CD4-positive, alpha-beta T cell treated with Interleukin-4 for 4 hours (primary cell): Measurements from ENCODE around the gene CROCC.
"Not testable (repeated sequence)": the region's sequence is repeated elsewhere in the genome, so short reads cannot be mapped to it uniquely, and the experiment has no call there.

Experiments used
- DNase-seq: peaks from one replicate; pipeline ENCODE4 v3.0.0-alpha.2; 2020

Gene CROCC

DNA sequence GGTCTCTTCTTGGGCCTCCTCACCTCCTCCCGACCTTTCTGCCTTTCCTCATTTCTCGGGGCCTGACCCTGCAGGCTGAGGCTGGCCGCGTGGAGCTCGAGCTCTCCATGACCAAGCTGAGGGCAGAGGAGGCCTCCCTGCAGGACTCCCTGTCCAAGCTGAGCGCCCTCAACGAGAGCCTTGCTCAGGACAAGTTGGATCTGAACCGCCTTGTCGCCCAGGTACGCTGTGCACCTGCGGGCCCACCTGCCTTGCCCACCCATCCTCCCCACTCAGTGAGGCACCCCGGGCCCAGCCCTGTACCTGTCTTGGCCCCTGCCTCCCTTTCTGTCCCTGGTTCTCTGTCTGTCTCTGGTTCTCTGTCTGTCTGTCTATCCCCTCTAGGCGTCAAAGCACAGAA, 24.5 kb downstream of the CROCC start:
- DNase-seq: not testable (repeated sequence)

- DNase-seq: no peak
These were observed 24.9 kb downstream of the CROCC start for GRCh38 chr1:16946646-16947045.

DNA sequence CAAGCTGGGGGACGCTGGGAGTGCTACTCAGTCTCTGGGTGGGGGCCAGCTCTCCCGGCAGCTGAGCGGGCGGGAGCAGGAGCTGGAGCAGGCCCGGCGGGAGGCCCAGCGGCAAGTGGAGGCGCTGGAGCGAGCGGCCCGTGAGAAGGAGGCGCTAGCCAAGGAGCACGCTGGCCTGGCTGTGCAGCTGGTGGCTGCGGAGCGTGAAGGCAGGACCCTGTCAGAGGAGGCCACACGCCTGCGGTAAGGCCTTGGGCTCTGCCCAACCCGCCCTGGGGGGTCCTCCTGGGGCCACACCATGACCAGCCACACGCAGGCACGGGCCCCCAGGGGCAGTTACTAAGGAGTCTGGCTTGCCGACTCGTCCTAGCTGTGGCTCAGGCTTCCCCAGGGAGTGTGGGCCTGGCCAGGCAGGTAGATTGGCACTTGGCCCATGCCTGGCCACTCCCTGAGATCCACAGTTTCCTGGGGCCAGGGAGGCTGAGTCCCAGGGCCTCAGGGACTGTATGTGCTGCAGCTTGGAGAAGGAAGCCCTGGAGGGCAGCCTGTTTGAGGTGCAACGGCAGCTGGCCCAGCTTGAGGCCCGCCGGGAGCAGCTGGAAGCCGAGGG, 26.7 kb downstream of the CROCC start:
- DNase-seq: not testable (repeated sequence)

GRCh38 chr1:16949026-16949425, 27.3 kb downstream of the CROCC start:
- DNase-seq: not testable (repeated sequence)

DNA sequence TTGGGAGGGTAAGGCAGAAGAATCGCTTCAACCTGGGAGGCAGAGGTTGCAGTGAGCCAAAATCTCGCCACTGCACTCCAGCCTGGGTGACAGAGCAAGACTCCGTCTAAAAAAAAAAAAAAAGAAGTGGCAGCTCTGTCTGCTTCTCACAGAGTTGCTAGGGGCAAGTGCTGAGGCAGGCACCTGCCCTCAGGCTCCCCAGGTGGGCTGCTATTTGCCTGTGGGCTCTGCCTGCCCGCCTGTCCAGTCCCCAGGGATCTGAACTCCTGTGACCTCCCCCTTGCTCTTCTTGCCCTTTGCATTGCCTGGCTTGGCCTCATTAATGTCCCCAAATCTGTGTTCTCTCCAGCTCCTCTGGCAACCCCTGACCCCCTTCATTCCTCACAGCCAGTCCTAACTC, 30.6 kb downstream of the CROCC start:
- DNase-seq: not testable (repeated sequence)

DNA sequence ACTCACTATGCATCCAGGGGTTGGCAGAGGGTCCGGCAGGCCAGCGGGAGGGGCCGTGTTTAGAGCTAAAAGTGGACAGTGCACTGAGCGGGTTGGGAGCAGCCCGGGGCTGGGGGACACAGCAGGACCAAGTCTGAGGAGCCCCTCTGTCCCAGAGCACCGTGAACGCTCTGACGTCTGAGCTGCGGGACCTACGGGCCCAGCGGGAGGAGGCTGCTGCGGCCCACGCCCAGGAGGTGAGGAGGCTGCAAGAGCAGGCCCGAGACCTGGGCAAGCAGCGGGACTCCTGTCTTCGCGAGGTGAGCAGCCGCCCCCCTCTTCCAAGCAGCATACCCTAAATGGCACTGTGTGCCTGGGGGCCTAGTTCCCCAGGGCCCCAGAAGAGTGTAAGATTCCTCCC, 32.8 kb downstream of the CROCC start:
- DNase-seq: no peak

DNA sequence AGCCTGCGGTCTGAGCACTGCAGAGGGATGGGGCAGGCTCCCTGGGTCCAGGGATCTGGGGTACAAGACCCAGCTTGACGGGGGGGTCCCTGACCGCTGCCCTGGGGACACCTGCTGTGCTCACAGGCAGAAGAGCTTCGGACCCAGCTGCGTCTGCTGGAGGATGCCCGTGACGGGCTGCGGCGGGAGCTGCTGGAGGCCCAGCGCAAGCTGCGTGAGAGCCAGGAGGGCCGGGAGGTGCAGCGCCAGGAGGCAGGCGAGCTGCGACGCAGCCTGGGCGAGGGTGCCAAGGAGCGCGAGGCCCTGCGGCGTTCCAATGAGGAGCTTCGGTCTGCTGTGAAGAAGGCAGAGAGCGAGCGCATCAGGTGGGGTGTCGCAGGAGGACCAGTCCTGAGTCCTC, 33.5 kb downstream of the CROCC start:
- no peak for DNase-seq

DNA sequence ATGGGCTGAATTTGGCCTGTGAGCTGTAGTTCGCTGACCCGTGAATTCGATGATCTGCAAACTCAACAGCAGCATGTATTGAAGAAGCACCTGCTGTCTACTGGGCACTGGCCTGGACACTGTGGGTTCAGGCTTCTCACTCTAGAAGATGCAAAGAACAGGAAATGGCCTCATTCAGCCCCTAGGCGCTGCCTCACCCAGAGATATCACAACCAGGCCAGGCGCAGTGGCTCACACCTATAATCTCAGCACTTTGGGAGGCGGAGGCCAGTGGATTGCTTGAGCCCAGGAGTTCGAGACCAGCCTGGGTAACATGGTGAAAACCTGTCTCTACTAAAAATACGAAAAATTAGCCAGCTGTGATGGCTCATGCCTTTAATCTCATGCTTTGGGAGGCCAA, 35.0 kb downstream of the CROCC start:
- no peak for DNase-seq

GRCh38 chr1:16957731-16958130, 36.0 kb downstream of the CROCC start:
- DNase-seq: no peak

GRCh38 chr1:16958475-16958874, 36.7 kb downstream of the CROCC start:
- no peak for DNase-seq

DNA sequence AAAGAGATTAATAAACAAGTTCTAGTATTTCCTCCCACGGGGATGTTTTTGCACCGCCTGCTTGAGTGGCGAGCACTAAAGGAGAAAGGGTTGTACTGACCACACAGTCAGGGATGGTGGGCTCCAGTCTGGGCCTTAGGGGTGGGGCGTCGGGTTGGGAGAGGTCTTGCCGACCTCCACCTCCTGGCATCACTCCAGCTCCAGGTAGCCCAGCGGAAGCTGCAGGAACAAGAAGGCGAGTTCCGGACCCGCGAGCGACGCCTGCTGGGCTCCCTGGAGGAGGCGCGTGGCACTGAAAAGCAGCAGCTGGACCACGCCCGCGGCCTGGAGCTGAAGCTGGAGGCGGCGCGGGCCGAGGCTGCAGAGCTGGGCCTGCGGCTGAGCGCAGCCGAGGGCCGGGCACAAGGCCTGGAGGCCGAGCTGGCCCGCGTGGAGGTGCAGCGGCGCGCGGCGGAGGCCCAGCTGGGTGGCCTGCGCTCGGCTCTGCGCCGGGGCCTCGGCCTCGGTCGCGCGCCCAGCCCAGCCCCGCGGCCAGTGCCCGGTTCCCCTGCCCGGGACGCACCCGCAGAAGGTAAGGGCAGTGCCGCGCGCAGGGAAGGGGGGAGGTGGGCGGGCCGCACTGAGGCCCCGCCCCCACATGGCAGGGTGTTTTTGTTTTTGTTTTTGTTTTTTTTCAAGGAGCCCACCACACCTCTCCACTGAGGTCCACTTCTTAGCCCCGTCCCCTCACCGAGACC, 39.0 kb downstream of the CROCC start:
- DNase-seq: peak; percentile 77

- no peak for DNase-seq
These were observed 39.8 kb downstream of the CROCC start for GRCh38 chr1:16961297-16962133.

DNA sequence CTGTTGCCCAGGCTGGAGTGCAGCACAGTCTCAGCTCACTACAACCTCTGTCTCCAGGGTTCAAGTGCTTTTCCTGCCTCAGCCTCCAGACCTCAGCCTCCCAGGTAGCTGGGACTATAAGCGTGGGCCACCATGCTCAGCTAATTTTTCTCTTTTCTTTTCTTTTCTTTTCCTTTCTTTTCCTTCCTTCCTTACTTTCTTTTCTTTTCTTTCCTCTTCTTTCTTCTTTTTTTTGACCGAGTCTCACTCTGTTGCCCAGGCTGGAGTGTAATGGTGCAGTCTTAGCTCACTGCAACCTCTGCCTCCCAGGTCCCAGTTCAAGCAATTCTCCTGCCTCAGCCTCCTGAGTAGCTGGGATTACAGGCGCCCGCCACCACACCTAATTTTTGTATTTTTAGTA, 42.4 kb downstream of the CROCC start:
- not testable (repeated sequence) for DNase-seq

GRCh38 chr1:16965486-16966067, 43.8 kb downstream of the CROCC start:
- DNase-seq: no peak

GRCh38 chr1:16966282-16966681, 44.6 kb downstream of the CROCC start:
- no peak for DNase-seq

DNA sequence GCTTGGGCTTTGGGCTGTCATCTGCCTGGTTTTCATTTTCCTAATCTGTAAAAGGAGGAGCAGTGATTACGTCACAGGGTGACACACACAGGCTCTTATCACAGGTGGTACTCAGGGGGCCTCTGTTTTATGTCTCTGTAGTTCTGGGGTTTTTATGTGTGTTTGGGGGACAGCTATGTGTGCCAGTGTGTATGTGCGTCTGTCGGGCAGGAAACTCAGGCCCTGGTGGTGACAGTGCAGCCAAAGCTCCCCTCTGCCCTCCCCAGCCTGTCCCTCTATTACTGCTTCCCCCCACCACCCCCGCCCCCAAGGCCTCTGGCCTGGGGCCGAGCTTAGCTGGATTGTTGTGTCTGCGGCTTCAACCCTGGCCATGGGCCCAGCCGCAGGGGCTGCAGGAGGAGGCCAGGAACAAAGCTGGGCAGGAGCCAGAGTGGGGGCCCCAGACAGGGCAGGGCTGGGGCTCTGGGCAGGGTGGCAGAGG, 45.4 kb downstream of the CROCC start:
- DNase-seq: no peak

DNA sequence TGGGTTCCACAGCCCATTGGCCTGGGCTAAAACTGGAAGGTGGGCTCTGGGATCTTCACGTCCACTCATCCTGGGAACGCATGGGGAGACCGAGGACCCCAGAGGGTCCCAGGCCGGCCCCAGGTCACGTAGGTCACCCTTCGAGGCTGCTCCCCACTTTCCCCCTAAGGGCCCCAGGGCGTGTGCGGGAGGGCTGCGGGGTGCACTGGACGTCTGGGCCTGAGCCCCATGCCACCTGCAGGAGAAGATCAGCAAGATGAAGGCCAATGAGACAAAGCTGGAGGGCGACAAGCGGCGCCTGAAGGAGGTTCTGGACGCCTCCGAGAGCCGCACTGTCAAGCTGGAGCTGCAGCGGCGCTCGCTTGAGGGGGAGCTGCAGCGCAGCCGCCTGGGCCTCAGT, 46.2 kb downstream of the CROCC start:
- no peak for DNase-seq

- no peak for DNase-seq
These were observed 46.6 kb downstream of the CROCC start for GRCh38 chr1:16968372-16968771.

DNA sequence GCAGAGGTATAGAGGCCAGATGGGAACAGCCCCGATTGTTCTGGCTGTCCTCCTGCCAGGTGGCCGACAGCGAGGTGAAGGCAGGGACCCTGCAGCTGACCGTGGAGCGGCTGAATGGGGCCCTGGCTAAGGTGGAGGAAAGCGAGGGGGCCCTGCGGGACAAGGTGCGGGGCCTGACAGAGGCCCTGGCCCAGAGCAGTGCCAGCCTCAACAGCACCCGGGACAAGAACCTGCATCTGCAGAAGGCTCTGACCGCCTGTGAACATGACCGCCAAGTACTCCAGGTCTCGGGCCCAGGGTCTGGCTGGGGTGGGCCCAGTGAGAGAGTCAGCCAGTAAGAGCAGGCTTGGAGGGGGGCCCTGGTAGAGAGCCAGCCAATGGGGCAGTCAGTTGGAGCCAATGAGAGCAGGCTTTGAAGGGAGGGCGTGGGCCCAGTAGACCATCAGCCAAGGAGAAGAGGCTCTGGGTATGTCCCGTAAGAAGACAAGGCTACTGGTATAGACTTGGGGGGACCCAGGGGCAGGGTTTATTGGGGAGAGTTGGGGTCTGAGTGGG, 47.4 kb downstream of the CROCC start:
- DNase-seq: no peak

DNA sequence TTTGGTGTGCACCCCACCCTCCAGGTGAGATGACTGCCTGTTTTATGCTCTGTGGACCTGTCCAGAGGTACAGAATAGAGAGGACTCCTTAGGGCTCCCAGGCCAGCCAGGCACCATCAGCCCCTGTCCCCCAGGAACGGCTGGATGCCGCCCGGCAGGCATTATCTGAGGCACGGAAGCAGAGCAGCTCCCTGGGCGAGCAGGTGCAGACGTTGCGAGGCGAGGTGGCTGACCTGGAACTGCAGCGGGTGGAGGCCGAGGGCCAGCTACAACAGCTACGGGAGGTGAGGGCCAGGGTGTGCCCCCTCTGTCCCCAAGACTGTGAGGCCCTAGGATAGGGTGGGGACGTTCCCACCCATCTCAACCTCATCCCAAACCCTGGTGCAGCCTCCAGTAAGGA, 47.9 kb downstream of the CROCC start:
- no peak for DNase-seq

DNA sequence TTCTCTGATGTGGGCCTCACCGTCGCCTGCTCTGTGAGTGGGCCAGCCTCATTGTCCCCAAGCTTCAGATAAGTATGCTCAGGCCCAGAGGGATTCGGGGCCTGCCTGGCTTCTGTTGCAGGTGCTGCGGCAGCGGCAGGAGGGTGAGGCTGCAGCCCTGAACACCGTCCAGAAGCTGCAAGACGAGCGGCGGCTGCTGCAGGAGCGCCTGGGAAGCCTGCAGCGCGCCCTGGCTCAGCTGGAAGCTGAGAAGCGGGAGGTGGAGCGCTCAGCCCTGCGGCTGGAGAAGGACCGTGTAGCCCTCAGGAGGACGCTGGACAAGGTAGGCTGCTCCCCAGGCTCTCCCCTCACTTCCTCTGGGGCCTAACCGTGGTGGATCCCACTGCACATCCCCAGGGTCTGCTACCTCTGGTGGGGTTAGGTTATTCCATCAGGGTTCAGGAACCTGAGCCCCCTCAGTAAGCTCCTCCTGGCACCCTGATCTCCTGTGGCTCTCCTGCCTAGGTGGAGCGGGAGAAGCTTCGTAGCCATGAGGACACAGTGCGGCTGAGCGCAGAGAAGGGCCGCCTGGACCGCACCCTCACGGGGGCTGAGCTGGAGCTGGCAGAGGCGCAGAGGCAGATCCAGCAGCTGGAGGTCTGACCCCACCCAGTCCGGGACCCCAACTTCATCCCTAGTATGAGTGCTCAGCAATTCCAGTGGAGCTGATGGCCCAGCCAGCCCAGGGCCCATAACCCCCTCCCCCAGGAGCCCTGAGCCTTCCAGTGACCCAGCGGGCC, 48.6 kb downstream of the CROCC start:
- DNase-seq: no peak
